ENCODE results near the gene SLCO2B1.
A peak's percentile ranks its signal among the peaks of the same experiment; 100 is the strongest.

SLCO2B1 gene

DNA sequence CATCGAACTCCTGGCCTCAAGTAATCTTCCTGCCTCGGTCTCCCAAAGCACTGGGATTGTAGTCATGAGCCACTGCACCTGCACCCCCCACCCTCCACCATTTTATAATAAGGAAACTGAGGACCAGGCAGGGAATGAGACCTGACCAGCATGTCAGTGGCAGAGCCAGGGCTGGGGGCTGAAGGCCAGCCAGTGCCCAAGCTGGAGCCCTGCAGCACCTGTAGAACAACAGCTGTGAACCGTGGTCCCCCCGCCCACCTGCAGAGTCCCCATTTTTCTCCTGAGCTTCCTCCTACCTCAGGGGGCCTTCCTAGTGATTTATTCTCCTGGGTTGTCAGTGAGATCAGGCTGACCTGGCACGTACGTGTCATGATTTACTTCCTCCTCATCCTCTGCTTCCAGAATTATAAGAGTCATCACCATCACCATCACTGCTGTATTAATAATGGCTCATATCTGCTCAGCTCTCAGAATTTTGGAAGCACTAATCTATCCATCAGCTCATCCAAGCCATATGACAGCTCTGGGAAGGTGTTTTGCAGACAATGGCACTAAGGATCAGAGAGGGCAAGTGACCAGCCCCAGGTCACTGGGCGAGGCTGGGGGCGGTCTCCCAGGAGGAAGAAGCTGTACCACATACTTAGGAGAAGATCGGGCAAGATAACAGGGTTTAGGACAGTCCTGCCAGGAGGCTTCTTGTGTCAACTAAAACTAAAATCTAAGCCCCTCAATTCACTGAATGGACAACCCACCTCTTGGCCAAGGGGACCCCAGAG, 5.5 kb upstream of the SLCO2B1 start:
- no peak for DNase-seq

DNA sequence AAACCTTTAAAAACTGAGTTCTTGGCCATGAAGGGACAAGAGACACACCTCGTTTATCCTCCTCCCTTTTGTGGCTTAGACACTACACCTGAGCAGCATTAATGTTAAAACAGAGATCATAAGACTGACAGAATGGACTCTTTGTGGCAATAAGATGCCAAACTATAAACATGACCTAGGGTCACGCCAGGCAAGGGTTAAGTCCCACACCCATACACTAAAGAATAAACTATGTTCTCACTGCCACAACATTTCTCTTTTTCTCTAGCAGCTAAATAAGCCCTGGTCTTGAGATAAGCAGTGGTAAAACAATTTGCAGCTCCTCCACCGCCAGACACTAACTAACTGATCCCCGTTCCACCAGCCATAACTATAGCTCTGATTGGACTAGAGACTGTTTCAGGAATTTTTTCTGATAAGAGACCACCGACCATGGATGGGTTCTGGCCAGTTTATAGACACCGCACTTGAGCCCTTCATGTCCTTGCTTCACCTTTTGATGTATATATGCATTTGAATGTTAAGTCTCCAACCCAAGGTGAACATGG, 4.9 kb upstream of the SLCO2B1 start:
- no peak for DNase-seq

DNA sequence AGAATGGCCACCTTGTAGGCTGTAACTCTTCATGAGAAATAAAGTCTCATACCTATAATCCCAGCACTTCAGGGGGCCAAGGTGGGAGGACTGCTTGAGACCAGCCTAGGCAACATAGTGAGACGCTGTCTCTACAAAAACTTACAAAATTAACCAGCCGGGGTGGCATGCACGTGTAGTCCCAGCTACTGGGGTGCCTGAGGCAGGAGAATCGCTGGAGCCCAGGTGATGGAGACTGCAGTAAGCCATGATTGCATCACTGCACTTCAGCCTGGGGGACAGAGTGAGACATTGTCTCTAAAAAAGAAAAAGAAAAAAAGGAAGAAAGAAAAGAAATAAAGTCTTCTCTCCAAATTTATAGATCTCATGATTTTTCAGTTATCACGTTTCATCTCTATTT, 4.2 kb upstream of the SLCO2B1 start:
- no peak for DNase-seq

DNA sequence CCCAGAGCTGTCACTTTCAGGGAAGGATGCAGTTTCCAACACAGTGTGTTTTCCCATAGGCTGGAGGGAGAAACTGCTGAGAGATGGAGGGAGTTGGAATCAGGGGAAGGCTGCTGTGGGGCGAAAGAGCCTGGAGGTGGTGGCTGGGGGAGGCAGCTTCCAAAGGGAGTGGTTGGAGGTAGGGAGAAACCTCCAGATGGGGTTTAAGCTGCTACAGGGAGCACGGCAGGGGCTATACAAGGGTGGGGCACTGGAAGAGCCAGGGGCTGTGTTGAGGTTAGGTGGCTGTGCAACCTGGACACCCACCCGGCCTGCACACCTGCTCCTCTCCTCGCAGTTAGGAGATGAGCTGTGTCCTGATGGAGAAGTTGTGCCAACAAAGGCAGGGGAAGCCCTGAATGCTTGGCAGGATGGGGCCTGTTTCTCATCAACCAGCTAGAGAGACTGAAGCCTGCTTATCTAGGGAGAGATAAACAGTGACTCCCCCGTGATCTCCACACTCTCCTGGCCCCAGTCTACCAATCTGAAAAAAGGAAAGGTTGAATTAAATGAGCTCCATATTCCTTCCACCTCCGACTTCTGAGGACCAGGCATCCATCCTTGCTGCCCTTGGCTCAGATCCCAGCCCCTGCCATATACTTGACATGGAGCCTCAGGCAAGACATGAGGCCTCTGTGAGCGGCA, 3.6 kb upstream of the SLCO2B1 start:
- DNase-seq: no peak

DNA sequence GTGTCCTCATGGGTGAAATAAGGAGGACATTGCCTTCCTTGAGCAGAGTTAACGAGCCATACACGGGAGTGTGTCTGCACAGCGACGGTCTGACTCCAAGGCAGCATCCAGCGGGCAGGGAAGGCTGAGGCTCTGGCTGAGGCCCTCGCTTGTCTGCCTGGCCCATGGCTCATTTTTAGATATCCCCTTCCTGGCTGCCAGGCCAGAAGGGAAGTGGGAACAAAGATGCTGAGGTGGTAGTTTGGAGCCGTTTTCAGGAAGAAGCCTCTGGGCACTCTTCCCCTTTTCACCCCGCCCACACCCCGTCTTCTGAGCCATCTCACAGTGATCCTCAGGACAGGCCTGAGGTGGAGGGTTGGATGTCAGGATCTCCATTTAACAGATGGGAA, 3.0 kb upstream of the SLCO2B1 start:
- peak; percentile 28 to 39 for DNase-seq

DNA sequence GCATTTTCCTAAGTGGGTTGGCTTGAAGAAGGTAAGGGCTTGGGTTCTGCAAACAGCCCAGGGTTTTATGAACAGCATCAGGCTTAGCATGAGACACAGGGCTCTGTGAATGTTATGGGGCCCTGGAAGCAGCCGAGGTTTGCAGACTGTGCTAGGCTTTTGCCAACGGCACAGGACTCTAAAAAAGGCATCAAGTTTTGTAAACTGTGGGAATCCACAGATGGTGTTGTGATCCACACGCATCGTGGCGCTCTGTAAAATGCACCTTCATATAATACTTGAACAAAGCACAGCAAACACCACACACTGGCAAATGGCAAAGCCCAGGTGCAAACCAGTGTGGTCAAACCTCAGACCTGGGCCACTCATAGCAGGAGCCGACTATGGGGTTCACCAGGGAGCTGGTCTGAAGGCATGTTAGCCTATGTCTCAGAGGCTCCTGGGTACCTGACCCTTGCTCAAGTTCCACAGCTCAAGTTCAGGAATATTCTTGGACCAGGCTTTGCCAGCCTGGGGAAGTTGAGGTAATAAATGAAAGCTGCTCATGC, 2.4 kb upstream of the SLCO2B1 start:
- DNase-seq: no peak

DNA sequence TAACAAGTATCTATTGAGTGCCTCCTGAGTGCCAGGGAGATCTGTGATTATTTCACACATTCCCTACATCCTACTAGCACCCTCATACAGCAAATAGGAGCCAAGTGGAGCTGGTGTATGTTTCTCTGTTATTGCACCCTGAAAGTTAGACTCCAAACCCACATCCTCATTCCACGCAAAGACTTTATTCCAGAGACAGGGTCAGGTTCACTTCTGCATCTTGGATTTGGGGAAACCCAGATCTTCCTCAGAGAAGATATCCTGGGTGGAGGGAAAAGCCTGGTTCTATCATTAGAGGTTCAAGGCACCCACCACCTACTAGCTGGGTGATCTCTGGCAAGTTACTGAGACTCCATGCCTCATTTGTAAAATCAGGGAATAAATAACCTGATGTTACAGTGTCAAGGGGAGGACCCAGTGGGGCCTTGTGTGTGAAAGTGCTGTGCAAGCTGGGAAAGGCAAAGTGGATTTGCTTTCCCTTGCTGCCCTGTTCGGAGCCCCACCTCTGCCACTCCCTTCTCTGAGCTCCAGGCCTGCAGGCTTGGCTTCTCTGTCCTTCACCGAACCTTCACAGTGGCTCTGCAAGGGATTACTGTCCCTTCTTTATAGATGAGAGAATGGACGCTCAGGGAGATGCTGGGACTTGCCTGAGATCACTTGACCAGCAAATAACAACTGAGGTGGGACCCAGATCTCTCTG, 991 bp upstream of the SLCO2B1 start:
- no peak for DNase-seq

DNA sequence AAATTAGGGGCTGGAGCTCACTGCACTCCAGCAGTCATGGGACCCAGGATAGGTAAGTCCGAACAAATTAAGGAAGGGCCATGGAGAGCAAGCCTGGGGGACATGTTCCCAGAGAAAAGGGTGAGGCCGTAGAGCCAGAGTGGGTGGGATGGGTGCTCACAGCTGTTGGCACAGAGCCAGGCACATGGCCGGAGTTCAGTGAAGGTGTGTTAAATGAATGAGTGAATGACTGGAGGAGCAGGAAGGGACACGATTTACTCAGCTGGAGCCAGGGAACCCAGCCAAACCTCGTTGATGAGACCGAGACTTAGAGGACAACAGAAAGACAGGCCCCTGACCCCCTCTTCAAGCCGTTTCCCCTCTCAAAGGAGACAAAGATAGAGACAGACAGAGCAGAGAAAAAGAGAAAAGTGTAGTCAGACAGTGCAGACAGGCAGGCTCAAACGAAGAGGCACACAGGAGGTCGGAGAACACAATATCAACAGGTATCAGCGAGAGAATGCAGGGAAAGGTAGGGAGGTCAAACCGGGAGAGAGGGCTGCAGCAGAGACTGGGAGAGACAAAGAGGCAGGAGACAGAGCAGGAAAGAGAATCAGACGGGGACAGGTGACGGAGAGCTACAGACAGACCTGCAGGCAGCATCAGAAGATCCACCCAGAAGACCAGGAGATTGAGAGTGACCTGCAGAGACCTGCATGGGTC, 590 bp downstream of the SLCO2B1 start:
- DNase-seq: no peak

DNA sequence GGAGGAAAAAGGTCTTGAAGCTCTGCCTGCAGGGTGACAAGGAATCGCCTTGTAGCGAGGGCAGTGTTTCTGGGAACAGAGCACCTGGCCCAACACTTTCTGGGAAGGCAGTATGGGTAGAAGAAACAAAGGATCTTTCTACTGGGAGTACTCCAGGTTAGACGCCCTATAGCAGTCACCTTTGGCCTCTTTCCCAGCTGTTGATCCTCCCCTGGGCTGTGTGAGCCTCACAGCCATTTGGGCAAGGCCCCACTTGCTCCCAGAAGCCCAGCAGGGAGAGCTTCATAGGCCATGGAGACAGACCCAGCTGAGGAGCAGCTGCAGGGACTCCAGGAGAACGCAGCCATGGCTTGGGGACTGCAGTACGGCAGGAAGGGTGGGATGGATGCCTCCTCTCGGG, 1.2 kb downstream of the SLCO2B1 start:
- no peak for DNase-seq

DNA sequence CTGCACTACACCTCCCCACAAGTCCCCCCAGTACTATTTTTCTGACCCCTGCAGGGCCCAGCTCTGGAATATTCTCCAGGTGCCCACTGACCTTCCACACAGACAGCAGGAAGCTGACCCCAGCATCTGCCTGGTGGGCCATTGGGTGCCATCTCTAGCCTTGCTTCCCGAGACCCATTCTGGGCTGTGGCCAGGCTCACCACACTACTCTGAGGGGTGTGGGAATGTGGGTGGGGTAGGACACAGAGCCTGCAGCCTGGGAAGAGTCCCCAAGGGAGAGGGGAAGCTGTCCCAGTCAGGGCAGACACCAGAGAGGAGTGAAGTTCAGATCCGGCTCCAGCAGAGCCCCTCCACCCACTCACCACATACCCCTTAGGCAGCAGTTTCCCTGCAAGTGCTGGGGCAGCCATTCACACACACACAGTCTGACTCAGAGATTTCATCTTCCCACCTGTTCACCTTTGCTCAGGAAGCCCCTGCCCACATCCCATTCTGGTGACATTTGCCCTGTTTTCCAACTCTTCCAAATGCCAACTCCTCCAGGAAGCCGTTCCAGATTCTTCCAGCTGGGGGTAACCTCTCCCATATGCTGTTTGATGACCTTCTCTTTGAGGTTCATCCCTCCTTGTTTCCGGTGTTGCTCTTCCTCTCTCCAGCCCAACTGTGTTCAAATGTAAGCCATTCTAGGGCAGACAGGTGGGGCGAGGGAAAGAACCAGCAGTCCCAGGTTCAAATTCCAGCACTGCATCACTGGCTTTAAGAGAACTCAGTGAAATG, 1.9 kb downstream of the SLCO2B1 start:
- DNase-seq: no peak

DNA sequence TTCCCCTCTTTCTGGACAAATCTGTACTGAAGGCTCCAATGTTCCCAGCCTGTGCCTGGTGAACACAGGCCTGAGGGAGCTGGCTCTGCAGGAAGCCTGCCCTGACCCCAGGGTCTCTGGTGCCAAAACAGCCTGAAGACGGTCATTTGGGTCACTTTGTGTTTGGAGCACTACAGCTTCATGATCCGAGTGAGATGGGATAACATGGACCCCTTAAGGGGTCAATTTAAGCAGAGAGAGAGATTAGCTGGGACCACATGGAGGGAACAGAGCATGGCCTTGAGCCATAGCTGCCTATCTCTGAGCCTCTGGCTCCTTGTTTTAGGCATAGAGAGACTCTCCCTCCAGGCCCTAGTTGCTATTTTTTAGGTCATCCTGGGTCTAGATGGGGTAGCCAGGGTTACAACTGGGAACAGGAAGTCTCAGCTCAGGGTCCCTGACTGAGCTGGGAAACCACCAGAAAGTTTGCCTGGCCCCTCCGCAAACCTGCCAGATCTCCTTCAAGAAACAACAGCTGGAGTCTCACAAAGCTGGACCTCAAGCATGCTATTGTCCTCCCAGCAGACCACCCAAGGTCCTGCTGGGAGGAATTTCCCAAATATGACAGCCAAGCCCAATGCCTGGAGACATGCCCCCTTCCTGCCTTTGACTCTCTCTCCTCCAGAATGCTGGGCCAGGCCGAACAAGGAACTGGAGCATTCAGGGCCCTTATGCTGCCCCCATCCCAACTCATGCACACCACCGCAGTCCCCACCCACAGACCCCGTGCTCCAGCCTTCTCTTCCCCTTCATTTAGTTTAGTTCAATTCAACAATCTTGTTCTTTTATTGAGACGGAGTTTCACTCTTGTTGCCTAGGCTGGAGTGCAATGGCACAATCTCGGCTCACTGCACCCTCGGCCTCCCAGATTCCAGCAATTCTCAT, 4.0 kb downstream of the SLCO2B1 start:
- no peak for DNase-seq

DNA sequence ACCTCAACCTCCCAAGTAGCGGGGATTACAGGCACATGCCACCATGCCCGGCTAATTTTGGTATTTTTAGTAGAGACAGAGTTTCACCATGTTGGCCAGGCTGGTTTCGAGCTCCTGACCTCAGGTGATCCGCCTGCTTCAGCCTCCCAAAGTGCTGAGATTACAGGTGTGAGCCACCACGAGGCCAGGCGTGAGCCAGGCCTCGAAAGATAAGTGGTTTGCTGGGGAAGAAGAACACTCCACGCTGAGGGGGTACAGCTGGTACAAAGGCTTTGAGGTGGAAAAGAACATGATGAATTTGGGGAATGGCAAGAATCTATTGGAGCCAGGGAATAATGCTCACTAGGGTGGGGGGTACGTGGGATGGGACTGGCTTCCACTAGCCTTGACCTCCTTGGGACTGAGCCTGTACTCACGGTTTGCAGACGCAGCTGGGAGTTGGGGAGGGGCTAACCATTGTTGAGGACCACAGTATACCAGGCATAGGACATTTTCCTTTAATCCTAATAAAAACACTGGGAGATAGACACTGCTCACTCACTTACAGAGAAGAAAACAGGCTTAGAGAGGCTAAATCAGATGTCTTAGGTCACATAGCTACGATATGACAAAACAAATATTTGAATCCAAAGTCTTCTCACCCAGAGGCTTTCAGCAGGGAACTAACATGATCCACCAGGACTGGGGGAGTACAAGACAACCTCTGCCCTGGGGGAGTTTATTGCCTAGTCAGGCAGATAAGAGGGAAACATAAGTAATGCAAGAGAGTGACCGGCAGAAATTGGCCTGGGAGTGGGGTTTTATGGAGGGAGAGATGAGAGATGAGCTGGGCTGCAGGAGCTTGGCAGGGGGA, 4.9 kb downstream of the SLCO2B1 start:
- no peak for DNase-seq

DNA sequence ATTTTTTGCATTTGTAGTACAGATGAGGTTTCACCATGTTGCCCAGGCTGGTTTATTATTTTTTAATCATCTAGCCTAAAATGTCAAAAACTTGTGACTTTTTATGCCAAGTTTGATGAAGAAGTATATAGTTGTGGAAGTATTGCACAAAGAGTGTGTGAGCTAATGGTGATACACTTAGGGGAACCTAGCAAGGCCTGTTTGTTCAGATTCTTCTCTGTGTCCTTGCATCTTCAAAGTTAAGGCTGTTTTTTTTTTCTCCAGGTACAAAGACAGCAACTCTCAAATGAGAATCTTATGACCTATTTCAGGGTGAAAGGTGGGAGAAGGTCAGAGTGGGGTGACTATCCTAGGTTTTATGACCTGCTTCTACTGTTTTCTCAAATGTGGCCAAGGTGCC, 7.3 kb downstream of the SLCO2B1 start:
- no peak for DNase-seq

DNA sequence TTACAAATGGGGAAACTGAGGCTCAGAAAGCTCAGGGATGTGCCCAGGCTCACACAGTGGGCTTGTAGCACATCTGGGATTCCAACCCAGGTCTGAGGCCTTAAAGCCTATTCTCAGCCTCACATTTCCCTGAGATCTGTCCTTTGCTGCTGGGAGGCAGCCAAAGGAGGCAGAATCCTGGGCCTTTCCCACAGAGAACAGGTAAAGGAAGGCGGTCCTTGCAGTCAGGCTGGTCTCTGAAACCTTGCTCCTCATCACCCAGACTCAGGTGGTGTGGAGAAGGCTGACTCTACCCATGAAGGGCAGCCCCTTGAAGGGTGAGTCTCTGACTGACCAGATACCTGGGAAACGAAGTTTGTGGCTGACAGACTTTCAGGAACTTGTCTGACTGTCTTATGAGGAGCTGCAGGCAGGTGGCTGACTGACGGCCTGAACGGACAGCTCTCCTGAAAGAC, 7.8 kb downstream of the SLCO2B1 start:
- no peak for DNase-seq

DNA sequence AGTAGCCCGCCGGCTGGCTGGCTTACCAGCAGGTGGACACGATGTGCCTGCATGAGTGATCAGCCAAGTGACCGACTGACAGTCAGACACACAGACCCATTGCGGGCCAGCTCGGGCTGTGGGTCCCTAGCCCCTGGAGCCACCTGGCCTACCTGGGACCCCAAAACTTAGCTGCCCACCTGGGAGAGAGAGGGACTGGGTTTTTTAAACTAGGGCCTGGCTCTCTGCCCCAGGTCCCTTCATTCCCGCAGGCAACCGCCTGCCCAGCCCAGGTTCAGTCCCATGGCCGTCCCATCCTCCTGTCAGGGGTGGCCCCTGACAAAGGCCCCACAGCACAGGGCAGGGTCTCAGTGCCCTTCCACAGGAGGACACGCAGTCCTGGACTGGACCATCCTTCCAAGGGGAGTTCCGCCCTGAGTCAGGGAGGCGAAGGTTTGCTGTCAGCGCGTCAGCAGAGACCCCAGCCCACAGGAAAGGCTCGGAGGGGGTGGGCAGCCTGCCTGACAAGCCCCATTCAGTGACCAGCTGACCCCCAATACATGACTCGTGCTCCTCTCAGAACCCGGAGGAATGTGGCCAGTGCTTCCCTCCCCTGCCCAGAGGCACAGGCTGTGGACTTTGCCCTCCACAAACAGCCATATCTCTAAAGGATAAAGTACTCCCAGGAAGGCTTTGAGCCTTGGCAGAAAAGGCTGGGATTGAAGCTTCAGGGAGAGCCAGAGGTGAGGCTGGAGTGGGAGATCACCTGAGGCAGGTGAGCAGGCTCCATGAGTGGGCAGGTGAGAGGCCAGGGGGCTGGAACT, 8.4 kb downstream of the SLCO2B1 start:
- DNase-seq: no peak

DNA sequence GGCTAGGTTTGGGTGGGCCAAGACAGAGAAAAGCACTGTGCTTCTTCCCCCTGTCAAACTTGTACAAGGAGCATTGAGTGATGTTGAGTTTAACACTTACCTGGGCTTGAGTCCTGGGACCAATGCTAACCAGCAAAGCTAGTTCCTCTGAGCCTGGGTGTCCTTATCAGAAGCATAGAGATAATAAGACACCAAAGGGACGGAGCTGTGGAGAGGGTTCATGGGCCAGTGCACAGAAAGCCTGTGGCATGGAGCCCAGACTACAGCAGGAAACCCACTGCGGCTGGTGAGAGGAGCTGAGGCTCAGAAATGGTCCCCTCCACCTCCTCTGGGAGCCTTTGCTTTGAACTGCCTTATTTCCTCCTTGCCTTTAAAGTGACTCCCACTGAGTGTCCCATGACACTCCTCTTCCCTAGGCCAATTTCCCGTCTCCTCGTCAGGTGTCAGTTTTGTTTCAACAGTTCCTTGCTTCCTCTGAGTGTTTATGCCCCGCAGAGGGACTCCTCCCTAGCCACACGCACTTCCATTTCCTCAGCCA, 9.4 kb downstream of the SLCO2B1 start:
- DNase-seq: peak; percentile 72 to 73

DNA sequence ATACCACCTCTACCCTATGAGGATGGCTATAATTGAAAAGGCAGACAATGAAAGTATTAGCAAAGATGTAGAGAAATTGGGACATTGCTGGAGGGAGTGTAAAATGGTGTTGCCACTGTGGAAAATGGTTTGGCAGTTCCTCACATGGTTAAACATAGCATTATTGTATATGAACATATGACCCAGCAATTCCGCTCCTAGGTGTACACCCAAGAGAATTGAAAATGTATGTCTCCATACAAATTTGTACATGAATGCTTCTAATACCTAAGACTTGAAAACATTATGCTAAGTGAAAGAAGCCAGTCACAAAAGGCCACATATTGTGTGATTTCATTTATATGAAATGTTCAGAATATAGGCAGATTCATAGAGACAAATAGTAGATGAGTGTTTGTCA, 10.0 kb downstream of the SLCO2B1 start:
- DNase-seq: no peak

DNA sequence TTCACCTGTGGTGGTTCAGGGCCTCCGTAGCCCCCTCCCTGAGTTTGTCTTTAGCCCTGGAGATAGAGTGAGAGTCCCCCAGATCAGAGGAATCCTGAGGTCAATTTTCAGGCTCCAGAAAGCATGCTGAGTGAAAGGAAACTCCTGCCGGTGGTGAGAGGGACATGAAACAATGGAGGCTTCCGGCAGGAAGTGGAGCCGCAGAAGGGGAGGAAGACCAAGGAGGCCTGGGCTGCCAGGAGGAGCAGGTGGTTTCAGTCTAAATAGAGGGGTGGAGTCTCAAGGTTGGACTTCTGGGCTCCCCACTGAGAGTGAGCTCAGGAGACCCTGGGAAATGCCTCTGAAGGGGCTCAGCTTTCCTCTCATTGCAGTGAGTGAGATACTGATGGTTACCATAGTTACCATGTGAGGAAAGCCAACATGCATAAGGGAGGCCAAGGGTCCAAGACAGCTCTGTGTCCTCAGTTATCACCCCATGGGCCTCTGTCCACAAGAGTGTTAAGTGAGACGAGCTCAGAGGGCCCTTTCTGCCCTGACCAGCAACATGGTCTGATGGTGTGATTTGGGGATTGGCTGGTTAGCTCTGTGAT, 10.7 kb downstream of the SLCO2B1 start:
- no peak for DNase-seq
